ENCODE data around the gene ARHGAP27. TPM values are rescaled to one million over a fixed set of nuclear protein-coding genes. Genes with fewer than 3 reads are reported as not detected.

ARHGAP27 gene
- total and polyA plus RNA-seq, 9 of the 15 experiments (the other 6 are each of a cell fraction or from before 2014, with no cell fraction given): 0.04 to 4.6 (median 2.1) TPM

GRCh38 chr17:45394564-45394912 is 38.1 kb downstream of the ARHGAP27 start:
- no peak for FAIRE-seq

More at GRCh38 chr17:45394564-45394912, 38.1 kb downstream of the ARHGAP27 start:
- no peaks in the 10 kb centered on the region for H3K36me3 ChIP-seq (ENCODE audit: control insufficient read depth, insufficient read depth, low read length)
- no peak for DNase-seq (ENCODE audit: extremely low read depth in 1 of 4, low spot score in 3 of 4)
- no TSS peak for BruUV-seq (replicated peaks)
- no peak overlapping the region for H3K4me3 ChIP-seq
- peak overlapping the region; percentile 61 for H3K27ac ChIP-seq (ENCODE audit: extremely low read depth, low read depth, low read length)
- H3K4me2 ChIP-seq (ENCODE audit: insufficient read depth, low read length): peak overlapping the region; percentile 53
- no peaks in the 10 kb centered on the region; the same call in 1 of the 2 replicates for H4K20me1 ChIP-seq (replicated peaks; ENCODE audit: control insufficient read depth, insufficient read depth, low read length)
- H3K79me2 ChIP-seq (ENCODE audit: control insufficient read depth, insufficient read depth, low read length): no peaks in the 10 kb centered on the region
- TF ChIP-seq RCOR1 (IDR thresholded peaks at IDR 0.05; ENCODE audit: borderline replicate concordance in 1 of 2, low read depth in 2 of 2, low read length in 2 of 2) (0 out of 4 replicates have a peak, but pooled peaks of 1 of the 2 experiments have one; percentile 32), HCFC1 (IDR thresholded peaks at IDR 0.05; ENCODE audit: low read depth, low read length) (peak; percentile 16; the same call in 1 of the 2 replicates), ZNF217 (CRISPR knock-in tag; IDR thresholded peaks at IDR 0.05) (no peak), CBX1 (IDR thresholded peaks at IDR 0.05; ENCODE audit: low read depth) (0 out of 2 replicates have a peak, but pooled peaks have one; percentile 43), GTF2F1 (IDR thresholded peaks at IDR 0.05; ENCODE audit: low read depth, low read length) (no peak), PTRF (tag; IDR thresholded peaks at IDR 0.05) (no peak), ESRRA (IDR thresholded peaks at IDR 0.05; ENCODE audit: borderline replicate concordance, low read depth) (peak; percentile 38; the same call in 1 of the 2 replicates), BCOR (IDR thresholded peaks at IDR 0.05) (peak; percentile 82), MYC (IDR thresholded peaks at IDR 0.05; ENCODE audit: low read depth, low read length) (no peak), MYC (CRISPR knock-in tag; IDR thresholded peaks at IDR 0.05; ENCODE audit: borderline replicate concordance, low read depth) (no peak), SMARCA5 (IDR thresholded peaks at IDR 0.05) (peak; percentile 79; the same call in 1 of the 2 replicates), RBM25 (IDR thresholded peaks at IDR 0.05; ENCODE audit: low read depth, low read length, severe bottlenecking) (peak; percentile 62), KDM1A (IDR thresholded peaks at IDR 0.05) (peak; percentile 56 to 70; a peak in 3 of 4 replicates)
- peaks cover 14 to 29% of the 10 kb centered on the region in 2 experiments; a peak in 4 of 5 replicates for H3K4me1 ChIP-seq (replicated peaks in 1 of 2; ENCODE audit: control insufficient read depth in 2 of 2, insufficient read depth in 2 of 2, low read length in 2 of 2)
- 0 out of 5 replicates have a peak, but pooled peaks cover 0 to 4% of the 10 kb centered on the region in 2 experiments for H3K27me3 ChIP-seq (ENCODE audit: control insufficient read depth in 2 of 2, insufficient read depth in 2 of 2, low read length in 2 of 2)
- ChIA-PET POLR2A (no interaction called here), CTCF (ENCODE audit: low intra/inter-chr PET ratio) (interaction anchor here (0.6 to 2.2 kb wide), 5 partner anchors 14 to 438 kb away, joined by 3 to 10 read pairs (median 5); no protein-coding TSS in a partner anchor)
- no peaks in the 10 kb centered on the region for H3K9me3 ChIP-seq (replicated peaks; ENCODE audit: control insufficient read depth, insufficient read depth, low read depth, low read length)
- H3K9ac ChIP-seq (ENCODE audit: insufficient read depth in 1 of 2, low read depth in 2 of 2, low read length in 2 of 2): peak overlapping the region; percentile 45 to 69
- intact Hi-C loops (cut with micrococcal nuclease) (loop anchor here (2.0 to 10.0 kb wide), 2 partner anchors 34 to 460 kb away; no protein-coding TSS in a partner anchor), in situ Hi-C loops (cut with MboI) (no loop called here)
- H3K9me1 ChIP-seq (ENCODE audit: control insufficient read depth, insufficient read depth, low read length): no peaks in the 10 kb centered on the region
- H2AFZ ChIP-seq (ENCODE audit: low read depth, low read length): peak overlapping the region; percentile 82
- 0 out of 3 replicates have a peak, but pooled peaks have one; percentile 6 for ATAC-seq
- 62% methylated on average over 4 of the region's 4 CpGs for WGBS (ENCODE audit: insufficient coverage, low coverage, missing lambda C conversion rate)
